GM10248 (cell line): Measurements from ENCODE around the gene METTL25.
A peak's percentile ranks its signal among the peaks of the same experiment; 100 is the strongest.

Source experiments
- CTCF ChIA-PET: fragments of 300-600 bp; sonication (Branson Sonifier 250); formaldehyde crosslinking; extraction: SDS; loops from one replicate; lab custom pipeline; 2021; ENCODE audit warnings: antibody characterized with exemption; lab: Yijun Ruan, JAX
- POLR2A ChIA-PET: fragments of 350-650 bp; sonication (Branson Sonifier 250); formaldehyde crosslinking; extraction: SDS; loops from one replicate; lab custom pipeline; 2020; ENCODE audit warnings: antibody characterized with exemption; lab: Yijun Ruan, JAX
- DNase-seq: peaks from one replicate; pipeline ENCODE4 v3.0.0; 2012; ENCODE audit errors: extremely low spot score
- CTCF ChIP-seq: IDR thresholded peaks from 2 replicates; pipeline ENCODE4 v1.5.1; 2012; ENCODE audit warnings: mild to moderate bottlenecking, low read depth; ENCODE audit errors: extremely low read depth, missing control alignments, control extremely low read depth

The METTL25 gene

GRCh38 chr12:82383930-82384552, 25.7 kb downstream of the METTL25 start:
- CTCF ChIA-PET: interaction anchor here (0.9 to 1.7 kb wide), 7 partner anchors 10 to 301 kb away, joined by 3 to 7 read pairs (median 5); partner anchors contain the start of genes CCDC59 and METTL25
- DNase-seq: no peak
- POLR2A ChIA-PET: no interaction called here
- TF ChIP-seq CTCF: peak; percentile 54

DNA sequence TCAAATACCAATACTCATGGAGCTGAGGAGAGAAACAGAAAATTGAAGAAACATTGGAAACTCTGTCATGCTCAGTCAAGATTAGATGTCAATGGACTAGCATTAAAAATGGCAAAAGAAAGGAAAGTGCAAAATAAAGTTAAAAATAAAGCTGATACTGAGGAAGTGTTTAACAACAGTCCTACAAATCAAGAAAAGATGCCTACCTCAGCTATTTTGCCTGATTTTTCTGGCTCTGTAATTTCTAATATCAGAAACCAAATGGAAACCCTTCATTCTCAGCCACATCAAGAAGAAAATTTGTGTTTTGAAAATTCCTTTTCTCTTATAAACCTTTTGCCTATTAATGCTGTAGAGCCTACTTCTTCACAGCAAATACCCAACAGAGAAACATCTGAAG, 40.5 kb downstream of the METTL25 start:
- CTCF ChIA-PET: interaction anchor here (0.8 to 1.1 kb wide), 4 partner anchors 13 to 287 kb away, joined by 3 to 6 read pairs (median 3); partner anchors contain the start of genes CCDC59 and METTL25
- POLR2A ChIA-PET: no interaction called here
- DNase-seq: no peak
- no peak for TF ChIP-seq CTCF

DNA sequence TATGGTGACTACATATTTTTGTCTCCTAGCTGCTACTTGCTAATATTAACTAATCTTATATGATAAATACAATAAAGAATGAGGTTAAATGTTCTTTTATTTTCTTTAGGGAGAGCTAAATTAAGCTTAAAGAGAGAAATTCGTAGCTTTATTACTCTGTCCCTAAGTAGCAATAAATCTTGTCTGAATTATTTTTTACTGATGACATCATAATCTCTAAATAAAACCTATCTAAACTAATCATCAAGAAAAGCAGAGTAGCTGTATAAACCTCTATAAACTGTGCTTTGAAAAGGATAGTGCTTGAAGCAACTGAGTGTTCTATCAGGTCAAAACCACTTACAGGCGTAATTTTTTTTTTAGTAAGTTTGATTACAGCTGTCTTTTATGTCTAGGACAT, 42.5 kb downstream of the METTL25 start:
- no peak for TF ChIP-seq CTCF
- POLR2A ChIA-PET: no interaction called here
- DNase-seq: no peak
- CTCF ChIA-PET: interaction anchor here (1.5 kb wide), 1 partner anchor 43 kb away, joined by 3 read pairs; the partner anchor contains the start of genes CCDC59 and METTL25

- no peak for DNase-seq
- POLR2A ChIA-PET: no interaction called here
- TF ChIP-seq CTCF: no peak
- CTCF ChIA-PET: no interaction called here
Measured at GRCh38 chr12:82406651-82407050, 48.3 kb downstream of the METTL25 start.

GRCh38 chr12:82407481-82407880, 49.2 kb downstream of the METTL25 start:
- POLR2A ChIA-PET: no interaction called here
- CTCF ChIA-PET: interaction anchor here (1.2 to 1.8 kb wide), 3 partner anchors 22 to 116 kb away, joined by 3 to 4 read pairs (median 4); no protein-coding TSS in a partner anchor
- no peak for TF ChIP-seq CTCF
- DNase-seq: no peak

- TF ChIP-seq CTCF: no peak
- DNase-seq: no peak
- ChIA-PET CTCF (interaction anchor here (1.2 to 1.8 kb wide), 6 partner anchors 14 to 114 kb away, joined by 3 to 5 read pairs (median 4); partner anchors contain the start of genes CCDC59 and METTL25), POLR2A (no interaction called here)
Measured at GRCh38 chr12:82408844-82409243, 50.5 kb downstream of the METTL25 start.
